Right lobe of liver (tissue), 6 donors: ENCODE measurements around the gene CLSTN2. TPM values are rescaled to one million over a fixed set of nuclear protein-coding genes. Genes with fewer than 3 reads are reported as not detected.

Experiments
- ATAC-seq, 4 donors: fragments of 200-7000 bp; cut with Tn5 transposase; one replicate each; pipeline ENCODE4 v1.9.1; 2020; ENCODE audit warnings: mild to moderate bottlenecking in 4 of 4, moderate library complexity in 4 of 4
- DNase-seq, 3 donors: peaks; one replicate each; pipeline ENCODE4 v3.0.0-alpha.2; 2020
- H3K27ac ChIP-seq, 3 donors: fragments of 200-600 bp; one replicate each; pipeline ENCODE4 v1.8.0; 2022
- H3K27me3 ChIP-seq, 2 donors: fragments of 200-600 bp; one replicate each; pipeline ENCODE4 v1.8.0; 2022
- H3K36me3 ChIP-seq, 4 donors: fragments of 200-600 bp; sonication (generic) in 1 of 4; one replicate each; pipeline versions ENCODE4 v1.5.1 to v1.8.0; 2017 to 2022; ENCODE audit warnings: control low read depth in 1 of 4
- H3K4me1 ChIP-seq, 4 donors: fragments of 200-600 bp; sonication (generic) in 1 of 4; one replicate each; pipeline versions ENCODE4 v1.5.1 to v1.8.0; 2017 to 2022; ENCODE audit warnings: control low read depth in 1 of 4
- H3K4me3 ChIP-seq, 3 donors: fragments of 200-600 bp; one replicate each; pipeline ENCODE4 v1.8.0; 2022
- H3K9me3 ChIP-seq, 4 donors: fragments of 200-600 bp; sonication (generic) in 1 of 4; one replicate each; pipeline versions ENCODE4 v1.5.1 to v1.8.0; 2017 to 2022; ENCODE audit warnings: control low read depth in 1 of 4
- CTCF ChIP-seq, 4 donors: fragments of 200-600 bp in 3 of 4; fragments of 450-650 bp in 1 of 4; IDR thresholded peaks; one replicate each; pipeline versions ENCODE4 v1.5.1 to v1.8.0; 2016 to 2022; ENCODE audit warnings: antibody characterized with exemption in 4 of 4, mild to moderate bottlenecking in 2 of 4
- POLR2A ChIP-seq: fragments of 450-650 bp; IDR thresholded peaks from one replicate; pipeline ENCODE4 v1.6.1; 2017; ENCODE audit warnings: antibody characterized with exemption, mild to moderate bottlenecking
- WGBS: methylation state at CpG from one replicate; pipeline ENCODE4 v1.1.6; 2018; ENCODE audit warnings: low coverage, low lambda C conversion rate; ENCODE audit not compliant: insufficient coverage; ENCODE audit errors: missing lambda C conversion rate; 5-methylcytosine and 5-hydroxymethylcytosine counted together
- intact Hi-C, 2 donors: fragments of 100-400 bp; cut with DNase I; formaldehyde crosslinking; loops; one replicate each; pipeline versions ENCODE4 v1.11.2 to v1.14.1; 2022
- total RNA-seq, 6 experiments: library from RNA; depleted of rRNA in 2 of 6; stranded (reverse); fragments of >200 nt in 2 of 6; fragmentation: NEBNext Ultra II Directional in 3 of 6; extraction: Animal tissue kit (Norgen Biotek cat#: 25700) in 3 of 6; gene quantifications; one replicate each; pipeline versions ENCODE4 v1.1.0 to v1.2.4, GENCODE V29; 2016 to 2023
- donor health status: DM: no; HTN: yes; CAD: no.
- donor health status: DM: no; HTN: no; CAD: no.
- donor health status: DM: no; HTN: no; CAD: no.
- donor health status: DM: no; HTN: yes; CAD: no.
- donor health status: DM: no; HTN: yes; CAD: no.

The CLSTN2 gene
- total RNA-seq, 6 experiments from 2014 or later: 1.0 to 3.3 (median 2.0) TPM

- Histone ChIP-seq H3K27me3 (no peaks in the 10 kb centered on the region), H3K27ac (no peak overlapping the region), H3K36me3 (no peaks in the 10 kb centered on the region), H3K9me3 (no peaks in the 10 kb centered on the region), H3K4me1 (no peaks in the 10 kb centered on the region), H3K4me3 (no peak overlapping the region)
- intact Hi-C loops: no loop called here
- TF ChIP-seq CTCF (IDR thresholded peaks at IDR 0.05) (no peak), POLR2A (no peak)
- ATAC-seq (no peak), DNase-seq (no peak)
- WGBS: 64% methylated on average over 2 of the region's 2 CpGs
Measured at GRCh38 chr3:140114789-140115080, 179.8 kb downstream of the CLSTN2 start.

- intact Hi-C loops: no loop called here
- no peaks in the 10 kb centered on the region for H3K27me3 ChIP-seq
- ATAC-seq (peak in 2 of 4 donors; percentile 16 to 39), DNase-seq (no peak)
- no peaks in the 10 kb centered on the region for H3K36me3 ChIP-seq
- H3K4me3 ChIP-seq: no peak overlapping the region
- no peak overlapping the region for H3K27ac ChIP-seq
- 48% methylated on average over 4 of the region's 4 CpGs for WGBS
- no peak for TF ChIP-seq POLR2A
- no peak for TF ChIP-seq CTCF (IDR thresholded peaks at IDR 0.05)
- no peaks in the 10 kb centered on the region for H3K9me3 ChIP-seq
- H3K4me1 ChIP-seq: no peaks in the 10 kb centered on the region
Measured at GRCh38 chr3:140117096-140117526, 182.1 kb downstream of the CLSTN2 start.

GRCh38 chr3:140122183-140122582, 187.2 kb downstream of the CLSTN2 start:
- no peak for ATAC-seq
- TF ChIP-seq POLR2A (no peak), CTCF (IDR thresholded peaks at IDR 0.05) (no peak)
- Histone ChIP-seq H3K4me3 (no peak overlapping the region), H3K27me3 (no peaks in the 10 kb centered on the region), H3K36me3 (no peaks in the 10 kb centered on the region), H3K9me3 (no peaks in the 10 kb centered on the region), H3K4me1 (no peaks in the 10 kb centered on the region), H3K27ac (no peak overlapping the region)
- intact Hi-C loops: no loop called here
- 20% methylated on average over 3 of the region's 3 CpGs for WGBS
- DNase-seq: no peak

GRCh38 chr3:140128217-140128616, 193.2 kb downstream of the CLSTN2 start:
- intact Hi-C loops: no loop called here
- ATAC-seq: no peak
- TF ChIP-seq CTCF (IDR thresholded peaks at IDR 0.05): no peak
- TF ChIP-seq POLR2A: no peak

GRCh38 chr3:140128631-140129030, 193.6 kb downstream of the CLSTN2 start:
- peak; percentile 45 to 60 (median 48) for DNase-seq
- TF ChIP-seq CTCF (IDR thresholded peaks at IDR 0.05) (peak; percentile 30 to 54 (median 48)), POLR2A (no peak)

More at GRCh38 chr3:140128217-140128616, 193.2 kb downstream of the CLSTN2 start:
- H3K9me3 ChIP-seq: no peaks in the 10 kb centered on the region
- H3K4me1 ChIP-seq: no peaks in the 10 kb centered on the region
- H3K27ac ChIP-seq: no peak overlapping the region
- WGBS: 0% methylated on average over 1 of the region's 1 CpG
- no peak overlapping the region for H3K4me3 ChIP-seq
- H3K27me3 ChIP-seq: no peaks in the 10 kb centered on the region
- DNase-seq: no peak
- no peaks in the 10 kb centered on the region for H3K36me3 ChIP-seq

More at GRCh38 chr3:140128631-140129030, 193.6 kb downstream of the CLSTN2 start:
- Histone ChIP-seq H3K36me3 (no peaks in the 10 kb centered on the region), H3K27me3 (no peaks in the 10 kb centered on the region), H3K4me3 (no peak overlapping the region), H3K9me3 (no peaks in the 10 kb centered on the region), H3K27ac (no peak overlapping the region), H3K4me1 (no peaks in the 10 kb centered on the region)
- intact Hi-C loops: no loop called here
- WGBS: 36% methylated on average over 5 of the region's 5 CpGs
- peak; percentile 65 to 79 (median 74) for ATAC-seq
